ENCODE results near the gene CEP128.

DNA sequence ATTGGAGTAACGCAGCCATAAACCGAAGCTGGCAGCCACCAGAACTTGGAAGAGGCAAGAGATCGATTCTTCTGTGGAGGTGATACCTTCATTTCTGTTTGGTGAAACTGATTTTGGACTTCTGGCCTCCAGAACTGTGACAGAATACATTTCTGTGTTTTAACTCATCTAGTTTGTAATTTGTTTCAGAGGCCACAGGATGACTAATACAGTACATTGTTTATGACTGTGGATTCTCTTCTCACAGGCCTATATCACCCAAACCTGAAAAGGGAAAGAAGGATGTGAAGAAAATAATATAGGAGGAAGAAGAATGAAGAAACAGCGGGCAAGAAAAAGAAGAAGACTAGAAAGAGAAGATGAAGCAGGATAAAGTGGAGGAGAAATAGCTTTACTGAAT lies 466.5 kb downstream of the CEP128 start:
- TF ChIP-seq CTCF (IDR thresholded peaks at IDR 0.05), result no peak
- no peak for TF ChIP-seq POLR2A (IDR thresholded peaks at IDR 0.05)

All from thyroid gland (tissue), 4 donors.